UCSD-AML1 (cell line): ENCODE data around the gene MEAK7.
A peak's percentile ranks its signal among the peaks of the same experiment; 100 is the strongest.

ENCODE experiments used
- DNase-seq: peaks from one replicate; lab custom pipeline; 2025; ENCODE audit not compliant: unreplicated experiment; lab: John Stamatoyannopoulos, UW

Gene MEAK7

DNA sequence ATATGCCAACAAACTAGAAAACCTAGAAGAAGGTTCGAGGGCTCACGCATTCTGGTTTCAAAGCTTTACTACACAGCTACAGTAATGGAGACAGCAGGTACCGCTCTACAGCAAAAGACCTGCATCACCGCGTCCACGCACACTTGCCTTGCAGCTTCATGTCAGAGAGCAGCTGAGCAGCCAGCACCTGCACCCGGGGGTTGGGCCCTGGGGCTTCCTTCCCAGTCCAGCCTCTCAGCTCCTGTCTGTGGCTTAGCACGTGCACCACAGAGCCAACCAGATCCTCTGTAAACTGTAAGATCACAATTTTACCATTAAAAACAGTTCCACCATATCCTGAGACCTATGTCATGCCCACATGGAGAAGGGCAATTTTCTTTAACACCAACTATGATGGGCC, 15.3 kb downstream of the MEAK7 start:
- DNase-seq, result no peak

DNA sequence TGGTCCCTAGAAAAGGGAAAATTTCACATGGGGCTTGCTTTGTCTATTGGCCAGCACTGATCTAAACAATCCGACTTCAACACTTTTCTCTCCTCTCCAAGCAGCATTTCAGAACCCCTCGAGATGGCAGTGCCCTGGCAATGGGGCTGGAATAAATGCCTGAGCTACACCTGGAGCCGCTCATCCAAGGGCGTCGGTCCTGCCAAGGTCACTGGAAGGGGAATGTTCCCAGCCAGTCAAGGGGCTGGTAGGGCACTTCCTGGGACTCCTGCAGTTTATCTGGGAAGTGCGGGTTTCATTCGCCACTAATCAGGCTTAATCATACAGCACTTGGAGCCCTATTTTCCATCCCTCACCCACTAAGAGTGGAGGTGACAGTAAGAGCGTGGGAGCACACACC, 17.1 kb downstream of the MEAK7 start:
- no peak for DNase-seq

DNA sequence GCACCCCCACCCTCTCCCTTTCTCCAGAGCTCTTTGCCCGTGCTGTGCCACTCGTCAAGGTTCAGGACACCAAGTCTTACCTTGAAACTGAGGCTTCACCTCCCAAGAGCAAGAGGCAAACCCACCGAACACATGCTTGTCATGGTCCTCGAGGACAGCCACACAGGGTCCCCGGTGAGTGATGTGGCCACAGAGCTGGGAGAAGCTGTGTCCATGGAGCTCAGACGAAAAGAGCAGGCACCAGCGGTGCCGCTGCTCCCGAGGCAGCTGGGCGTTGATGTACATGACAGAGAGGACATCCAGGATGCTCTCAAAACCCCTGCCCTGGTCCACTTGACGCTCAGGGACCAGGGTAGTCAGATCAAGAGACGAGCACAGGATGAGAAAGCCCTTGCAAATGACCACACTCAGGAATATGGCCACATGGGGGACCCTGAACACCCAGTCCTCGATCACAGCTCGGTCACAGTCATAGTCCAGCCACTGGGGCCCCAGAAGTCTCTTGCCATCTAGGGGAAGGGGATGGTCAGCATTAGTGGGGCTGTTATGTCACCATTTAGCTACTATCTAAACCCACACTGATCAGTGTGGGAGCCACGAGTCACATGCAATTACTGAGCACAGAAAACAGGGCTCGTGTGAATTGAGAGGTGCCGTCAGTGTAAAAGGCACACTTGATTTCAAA, 17.8 kb downstream of the MEAK7 start:
- DNase-seq, result no peak

GRCh38 chr16:84486126-84486525, 18.3 kb downstream of the MEAK7 start:
- no peak for DNase-seq

DNA sequence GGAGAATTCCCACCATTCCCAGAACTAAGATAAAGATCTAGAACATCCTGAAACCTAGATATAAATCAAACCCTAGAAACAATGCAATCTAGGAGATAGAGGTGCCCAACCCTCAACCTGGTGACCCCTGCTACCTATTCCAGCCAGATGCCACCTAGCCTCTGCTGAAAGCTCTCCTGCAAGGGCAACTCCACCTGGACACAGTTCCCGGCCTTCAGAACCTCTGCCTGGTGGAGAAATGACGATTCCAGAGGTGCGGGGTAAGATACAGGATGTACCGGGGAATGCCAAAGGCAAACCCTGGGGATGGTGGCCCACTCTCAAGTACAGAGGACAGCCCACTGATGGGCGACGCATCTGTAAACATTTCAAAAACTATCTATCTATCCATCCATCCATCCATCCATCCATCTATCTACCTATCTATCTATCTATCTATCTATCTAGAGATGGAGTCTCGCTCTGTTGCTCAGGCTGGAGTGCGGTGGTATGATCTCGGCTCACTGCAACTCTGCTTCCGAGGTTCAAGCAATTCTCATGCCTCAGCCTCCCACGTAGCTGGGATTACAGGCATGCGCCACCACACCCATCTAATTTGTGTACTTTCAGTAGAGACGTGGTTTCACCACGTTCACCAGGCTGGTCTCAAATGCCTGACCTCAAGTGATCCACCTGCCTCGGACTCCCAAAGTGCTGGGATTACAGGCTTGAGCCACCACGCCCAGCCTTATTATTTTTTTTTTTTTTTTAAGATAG, 19.0 kb downstream of the MEAK7 start:
- no peak for DNase-seq

DNA sequence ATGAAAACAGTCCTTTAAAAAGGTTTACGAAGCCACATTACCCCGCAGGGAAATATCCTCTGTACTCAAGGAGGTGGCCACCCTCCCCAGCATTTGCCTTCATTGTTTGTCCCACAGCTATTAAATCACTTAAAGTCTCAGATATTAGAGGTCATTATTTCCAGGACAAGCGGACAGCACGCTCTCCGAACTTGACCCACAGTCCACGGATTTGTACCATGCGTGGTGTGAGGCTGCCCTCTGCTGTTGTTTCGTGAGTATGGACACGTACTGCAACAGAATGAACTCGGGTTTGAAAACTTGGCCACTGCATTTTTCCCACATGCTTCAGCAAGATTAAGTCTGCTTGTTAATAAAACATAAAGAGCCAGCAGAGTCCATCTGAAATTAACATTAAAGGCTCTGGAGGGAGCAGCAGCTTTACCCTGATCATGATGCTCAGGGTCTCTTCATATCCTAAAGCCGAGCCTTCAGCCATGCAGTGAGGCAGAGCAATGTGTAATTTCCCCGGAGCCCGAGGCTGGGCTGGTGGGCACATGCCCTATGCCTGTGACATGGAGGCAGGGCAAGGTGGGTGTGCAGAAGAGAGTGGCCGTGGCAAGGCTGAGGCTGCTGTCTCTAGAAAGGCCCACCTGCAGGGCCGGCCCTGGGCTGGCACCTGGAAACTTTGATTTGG, 19.7 kb downstream of the MEAK7 start:
- peak; percentile 36 for DNase-seq

DNA sequence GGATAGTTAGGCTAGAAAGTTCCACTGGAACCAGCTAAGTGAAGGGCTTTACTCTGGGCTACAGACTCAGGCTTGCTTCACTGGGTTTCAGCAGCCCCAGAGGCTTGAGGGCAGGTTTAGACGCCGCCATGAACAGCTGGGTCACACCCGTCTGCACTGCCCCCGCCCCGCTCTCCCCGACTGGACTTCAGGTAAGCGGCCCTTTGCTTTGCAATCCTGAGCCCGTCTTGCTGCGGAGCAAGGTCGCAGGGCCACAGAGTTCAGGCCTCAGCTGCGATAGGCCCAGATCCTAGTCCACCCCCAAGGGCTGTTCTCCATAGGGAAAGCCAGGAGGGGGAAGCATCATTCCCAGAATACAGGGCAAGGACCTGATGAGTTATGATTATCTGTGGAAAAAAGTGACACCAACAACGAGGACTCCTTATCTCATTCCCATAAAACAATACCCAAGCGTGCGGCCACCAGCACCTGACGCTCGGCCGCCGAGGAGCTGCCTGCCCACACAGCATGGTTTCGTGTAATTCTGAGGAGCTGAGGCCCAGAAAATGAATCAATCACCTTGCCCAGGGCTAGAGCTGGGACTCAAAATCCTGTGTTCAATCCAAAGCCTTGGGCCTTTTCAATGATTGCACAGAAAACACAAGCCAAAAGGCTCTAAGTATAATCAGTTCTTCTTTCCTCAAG, 20.4 kb downstream of the MEAK7 start:
- no peak for DNase-seq

DNA sequence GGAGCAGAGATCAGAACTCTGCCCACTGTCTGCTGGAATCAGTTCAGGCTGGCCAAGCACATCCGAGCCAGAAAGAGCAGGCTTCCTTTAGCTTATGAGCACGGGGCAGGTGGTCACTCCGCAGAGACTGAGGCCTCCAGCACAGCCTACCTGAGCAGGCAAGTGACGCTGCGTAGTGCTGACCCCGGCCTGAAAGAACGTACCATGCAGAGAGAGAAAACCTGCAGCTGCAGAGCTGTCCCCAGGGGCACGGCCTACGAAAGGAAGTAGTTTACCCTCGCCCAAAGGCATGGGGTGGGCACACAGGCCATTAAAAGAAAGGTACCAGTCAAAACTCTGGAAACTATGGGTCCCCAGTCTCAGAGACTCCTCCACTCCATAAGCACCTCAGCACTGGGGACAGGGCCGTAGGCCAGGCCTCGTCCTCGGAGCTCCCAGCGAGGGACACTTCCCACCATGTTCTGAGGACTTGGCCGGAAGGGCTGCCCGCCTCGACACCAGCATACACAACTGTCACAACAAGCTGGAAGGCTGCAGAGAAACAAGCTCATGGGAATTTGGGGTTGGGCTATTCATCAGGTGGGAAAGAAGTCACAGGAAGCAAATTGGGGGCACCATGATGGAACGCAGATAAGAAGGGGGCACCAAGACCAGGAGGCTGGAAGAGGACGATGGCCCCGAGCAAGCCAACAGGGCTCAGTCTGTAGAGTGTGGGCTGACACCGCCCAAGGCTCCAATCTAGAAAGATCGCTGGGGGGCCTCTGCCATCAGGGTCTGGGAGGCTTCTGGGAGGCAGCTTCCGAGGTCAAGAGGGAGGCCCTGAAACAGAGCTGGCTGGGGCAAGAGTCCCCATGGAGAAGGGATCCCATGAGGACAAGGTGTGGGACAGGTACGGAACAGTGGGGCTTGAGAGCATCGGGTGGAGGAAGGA, 21.2 kb downstream of the MEAK7 start:
- no peak for DNase-seq

- DNase-seq, result no peak
Observed at GRCh38 chr16:84482001-84482891, 22.2 kb downstream of the MEAK7 start.

GRCh38 chr16:84481051-84481735, 23.3 kb downstream of the MEAK7 start:
- DNase-seq, result no peak

DNA sequence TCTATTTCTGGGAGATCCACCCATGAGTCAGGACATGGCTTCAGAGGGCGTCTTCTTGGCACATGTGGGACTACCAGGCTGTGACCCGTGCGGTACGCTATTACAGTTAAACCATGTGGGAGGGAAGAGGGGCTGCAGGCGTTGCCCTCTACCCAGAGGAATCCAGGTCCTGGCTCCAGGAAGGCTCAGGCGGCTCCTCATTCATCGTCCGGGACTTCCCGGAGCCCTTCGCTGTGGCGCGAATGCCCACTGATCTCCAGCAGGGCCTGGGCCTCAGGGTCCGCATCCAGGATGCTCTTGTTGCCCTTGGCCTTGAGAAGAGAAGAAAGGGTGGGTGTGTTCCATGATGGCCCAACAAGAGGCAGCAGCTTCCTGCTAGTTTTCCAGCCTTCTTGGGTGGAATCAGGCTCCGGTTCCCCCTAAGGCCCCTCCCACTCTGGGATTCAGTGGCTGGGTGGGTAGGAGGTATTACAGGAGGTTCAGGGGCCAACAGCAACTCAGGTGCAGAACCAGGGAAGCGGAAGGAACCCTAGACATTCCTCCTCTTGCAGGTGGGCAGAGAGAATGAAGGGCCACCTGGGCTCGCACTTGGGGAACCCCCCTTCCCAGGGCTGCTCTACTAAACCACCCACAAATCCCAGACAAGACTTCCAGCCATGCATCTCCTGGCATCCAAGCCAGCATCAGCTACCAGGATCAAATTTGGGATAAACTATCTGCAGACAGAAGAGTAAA, 24.6 kb downstream of the MEAK7 start:
- no peak for DNase-seq

- DNase-seq, result no peak
Observed at GRCh38 chr16:84478172-84478947, 26.1 kb downstream of the MEAK7 start.

DNA sequence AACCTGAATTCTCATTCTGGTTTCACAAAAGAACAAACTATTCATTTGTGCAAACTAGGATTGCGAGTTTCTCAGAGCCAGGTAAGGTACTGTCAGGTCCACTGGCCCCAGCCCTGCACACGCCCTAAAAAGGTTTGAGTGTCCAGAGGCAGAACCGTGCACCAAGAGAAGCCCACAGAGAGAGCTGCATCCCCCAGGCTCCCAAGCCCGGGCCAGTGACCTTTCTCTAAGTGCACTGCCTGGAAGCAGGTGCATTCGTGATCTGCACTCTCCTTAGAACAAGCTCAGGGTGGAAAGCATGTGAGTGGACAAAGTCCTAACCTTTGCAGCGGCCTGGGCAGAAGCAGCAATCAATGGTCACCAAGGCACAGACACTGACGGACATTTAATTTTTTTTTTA, 26.8 kb downstream of the MEAK7 start:
- no peak for DNase-seq

DNA sequence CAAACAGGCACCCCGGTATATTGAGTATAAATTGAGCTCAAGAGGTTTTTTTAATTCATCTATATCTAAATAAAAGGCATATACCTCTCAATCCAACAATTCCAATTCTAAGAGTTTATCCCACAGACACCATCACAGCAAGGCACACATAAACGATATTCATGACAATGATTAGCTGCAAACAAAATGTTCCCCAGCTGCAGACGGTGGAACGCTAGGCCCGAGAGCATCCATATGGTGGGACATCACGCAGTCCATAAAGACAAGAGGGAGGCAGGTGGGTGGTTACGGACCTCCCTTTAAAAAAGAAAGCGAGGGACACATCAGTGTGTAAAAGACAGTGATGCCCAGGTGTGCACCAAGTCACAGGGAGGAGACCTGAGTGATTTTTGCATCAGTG, 28.1 kb downstream of the MEAK7 start:
- DNase-seq, result no peak

DNA sequence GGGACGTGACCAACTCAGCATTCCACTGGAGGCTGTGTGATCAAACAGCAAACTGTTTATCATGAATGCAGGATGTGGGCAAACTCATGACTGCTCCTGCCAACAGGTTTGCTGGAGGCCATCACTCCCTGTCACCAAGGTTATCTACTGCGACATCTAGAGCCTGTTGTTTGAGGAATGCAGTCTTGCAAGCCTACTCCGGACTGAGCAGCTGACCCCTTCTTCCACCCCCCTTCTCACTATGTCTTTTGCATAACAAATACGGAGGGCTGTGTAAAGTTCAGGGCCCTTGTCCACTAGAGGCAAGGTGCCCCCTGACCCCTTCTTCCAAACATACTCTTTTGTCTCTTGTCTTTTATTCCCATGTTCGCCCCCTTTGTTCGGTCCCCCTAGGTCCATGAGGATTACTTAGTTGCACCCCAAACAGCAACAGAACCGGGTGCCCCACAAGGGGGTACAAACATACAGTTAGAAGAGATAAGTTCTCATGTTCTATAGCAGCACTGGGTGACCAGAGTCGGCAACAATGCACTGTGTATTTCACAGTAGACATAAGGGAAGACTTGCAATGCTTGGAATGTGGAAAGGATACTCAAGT, 28.7 kb downstream of the MEAK7 start:
- no peak for DNase-seq

DNA sequence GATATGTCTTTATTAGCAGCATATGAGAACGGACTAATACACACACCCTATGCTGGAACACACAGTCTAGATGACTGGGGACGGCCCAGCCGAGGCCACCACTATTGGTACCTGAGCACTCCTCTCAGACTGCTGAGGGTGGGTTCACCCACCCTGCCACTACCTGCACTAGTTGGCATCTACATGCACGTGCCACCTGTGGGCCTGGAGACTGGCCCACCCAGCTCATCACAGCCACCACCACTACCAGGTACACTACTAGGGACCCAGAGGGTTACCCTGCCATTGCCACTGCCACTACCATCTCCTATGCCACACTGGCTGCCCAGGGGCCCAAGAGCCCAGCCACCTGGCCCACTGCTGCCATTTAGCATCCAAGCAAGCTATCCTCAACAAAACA, 32.5 kb downstream of the MEAK7 start:
- no peak for DNase-seq

GRCh38 chr16:84471316-84471715, 33.1 kb downstream of the MEAK7 start:
- DNase-seq, result no peak
